Endodermal cell (in vitro differentiated cells): ENCODE results near the gene KCNQ2. TPM values are rescaled to one million over a fixed set of nuclear protein-coding genes. Genes with fewer than 3 reads are reported as not detected.

Experiments used
- DNase-seq: peaks from one replicate; pipeline ENCODE4 v3.0.0-alpha.2; 2017
- H3K27ac ChIP-seq: 2 replicates; pipeline ENCODE4 v1.5.1; 2013; ENCODE audit warnings: mild to moderate bottlenecking, low read depth, low read length, moderate library complexity
- H3K27me3 ChIP-seq: 2 replicates; pipeline ENCODE4 v1.6.1; 2013; ENCODE audit warnings: mild to moderate bottlenecking, low read length, moderate library complexity; ENCODE audit not compliant: insufficient read depth, control insufficient read depth, poor library complexity, severe bottlenecking
- H3K36me3 ChIP-seq: 2 replicates; pipeline ENCODE4 v1.7.0; 2013; ENCODE audit warnings: mild to moderate bottlenecking, low read length, moderate library complexity; ENCODE audit not compliant: control insufficient read depth, insufficient read depth
- H3K4me1 ChIP-seq: one replicate; pipeline ENCODE4 v1.7.0; 2013; ENCODE audit warnings: low read length; ENCODE audit not compliant: control insufficient read depth, insufficient read depth
- H3K4me3 ChIP-seq: 2 replicates; pipeline ENCODE4 v1.5.1; 2013; ENCODE audit warnings: mild to moderate bottlenecking, low read length, moderate library complexity
- H3K9ac ChIP-seq: 2 replicates; pipeline ENCODE4 v1.6.1; 2013; ENCODE audit warnings: mild to moderate bottlenecking, low read length, moderate library complexity; ENCODE audit not compliant: poor library complexity, severe bottlenecking; ENCODE audit errors: extremely low read depth
- H3K9me3 ChIP-seq: 2 replicates; pipeline ENCODE4 v1.6.1; 2013; ENCODE audit warnings: mild to moderate bottlenecking, low read length, moderate library complexity; ENCODE audit not compliant: control insufficient read depth
- H3K27ac Mint-ChIP-seq: 2 replicates; pipeline ENCODE4 v1.8.0; 2020; ENCODE audit warnings: mixed read lengths
- H3K27me3 Mint-ChIP-seq: 2 replicates; pipeline ENCODE4 v1.8.0; 2021; ENCODE audit warnings: mild to moderate bottlenecking, mixed read lengths; ENCODE audit not compliant: insufficient read depth
- H3K36me3 Mint-ChIP-seq: 2 replicates; pipeline ENCODE4 v1.8.0; 2020; ENCODE audit warnings: low read depth, mixed read lengths
- H3K4me1 Mint-ChIP-seq: 2 replicates; pipeline ENCODE4 v1.8.0; 2020; ENCODE audit warnings: mixed read lengths
- H3K4me3 Mint-ChIP-seq: 2 replicates; pipeline ENCODE4 v1.8.0; 2020; ENCODE audit warnings: mild to moderate bottlenecking, moderate library complexity, mixed read lengths
- H3K9me3 Mint-ChIP-seq: 2 replicates; pipeline ENCODE4 v1.8.0; 2020; ENCODE audit warnings: mild to moderate bottlenecking, mixed read lengths
- CTCF ChIP-seq: fragments of 200-600 bp; sonication (generic); conservative IDR thresholded peaks from 2 replicates; pipeline ENCODE4 v1.5.0; 2021; ENCODE audit warnings: antibody characterized with exemption, mild to moderate bottlenecking
- WGBS, 2 experiments: methylation state at CpG; one replicate each; pipeline versions ENCODE4 v1.1.5 to v1.1.7; 2013; ENCODE audit warnings: missing lambda C conversion rate in 2 of 2, mixed read lengths in 1 of 2; ENCODE audit not compliant: insufficient coverage in 1 of 2, insufficient read length in 1 of 2; 5-methylcytosine and 5-hydroxymethylcytosine counted together
- total RNA-seq, 2 donors: library from RNA; stranded (reverse); fragmentation: NEBNext Ultra II Directional in 1 of 2; extraction: Animal tissue kit (Norgen Biotek cat#: 25700) in 1 of 2; gene quantifications; 2 replicates in 1 of 2; 3 replicates in 1 of 2; pipeline ENCODE4 v1.2.1, GENCODE V29; 2021

The KCNQ2 gene
- total RNA-seq, 2 donors from 2014 or later = 36.4 to 62.8 TPM

GRCh38 chr20:63492518-63492917 lies 20.1 kb upstream of the KCNQ2 start:
- H3K36me3 ChIP-seq = no peaks in the 10 kb centered on the region
- no peak for DNase-seq
- no peak for TF ChIP-seq CTCF
- H3K27me3 Mint-ChIP-seq = peaks cover 43% of the 10 kb centered on the region
- peaks cover 7% of the 10 kb centered on the region for H3K36me3 Mint-ChIP-seq
- H3K9me3 Mint-ChIP-seq = no peaks in the 10 kb centered on the region
- H3K27me3 ChIP-seq = peaks cover 34% of the 10 kb centered on the region
- WGBS, 2 experiments = 90 to 93% methylated on average over 2 of the region's 2 CpGs
- H3K9ac ChIP-seq = no peak overlapping the region
- H3K4me1 Mint-ChIP-seq = no peaks in the 10 kb centered on the region
- no peak overlapping the region for H3K4me3 ChIP-seq
- no peak overlapping the region for H3K27ac ChIP-seq
- no peak overlapping the region for H3K27ac Mint-ChIP-seq
- H3K9me3 ChIP-seq = no peaks in the 10 kb centered on the region
- H3K4me3 Mint-ChIP-seq = no peak overlapping the region
- H3K4me1 ChIP-seq = no peaks in the 10 kb centered on the region

- peaks cover 7% of the 10 kb centered on the region for H3K36me3 Mint-ChIP-seq
- H3K4me1 ChIP-seq = no peaks in the 10 kb centered on the region
- H3K27ac Mint-ChIP-seq = no peak overlapping the region
- H3K9me3 Mint-ChIP-seq = no peaks in the 10 kb centered on the region
- H3K9me3 ChIP-seq = no peaks in the 10 kb centered on the region
- WGBS, 2 experiments = 68 to 75% methylated on average over 4 of the region's 4 CpGs
- H3K4me3 ChIP-seq = no peak overlapping the region
- no peak overlapping the region for H3K27ac ChIP-seq
- no peak overlapping the region for H3K4me3 Mint-ChIP-seq
- no peaks in the 10 kb centered on the region for H3K4me1 Mint-ChIP-seq
- TF ChIP-seq CTCF = no peak
- H3K27me3 ChIP-seq = peaks cover 34% of the 10 kb centered on the region
- peaks cover 40% of the 10 kb centered on the region for H3K27me3 Mint-ChIP-seq
- no peaks in the 10 kb centered on the region for H3K36me3 ChIP-seq
- H3K9ac ChIP-seq = no peak overlapping the region
- DNase-seq = no peak
Measured at GRCh38 chr20:63491635-63492230, 19.3 kb upstream of the KCNQ2 start.

- Histone ChIP-seq H3K4me3 (no peak overlapping the region), H3K36me3 (no peaks in the 10 kb centered on the region), H3K9me3 (no peaks in the 10 kb centered on the region), H3K9ac (no peak overlapping the region), H3K27me3 (peaks cover 28% of the 10 kb centered on the region), H3K4me1 (no peaks in the 10 kb centered on the region), H3K27ac (no peak overlapping the region)
- Mint-ChIP-seq H3K36me3 (peaks cover 7% of the 10 kb centered on the region), H3K27me3 (peaks cover 36% of the 10 kb centered on the region), H3K4me1 (no peaks in the 10 kb centered on the region), H3K27ac (no peak overlapping the region), H3K4me3 (no peak overlapping the region), H3K9me3 (peaks cover 2% of the 10 kb centered on the region)
- TF ChIP-seq CTCF = no peak
- DNase-seq = no peak
- 89 to 92% methylated on average over 4 of the region's 4 CpGs for WGBS, 2 experiments
Measured at GRCh38 chr20:63491078-63491477, 18.6 kb upstream of the KCNQ2 start.
